B cell (primary cell): ENCODE results near the gene CCL22.

Source experiments
- EZH2 ChIP-seq: IDR thresholded peaks from 2 replicates; pipeline ENCODE4 v1.6.1; 2012; ENCODE audit warnings: borderline replicate concordance, low read depth, mild to moderate bottlenecking, moderate library complexity, low read length; ENCODE audit not compliant: insufficient read depth, poor library complexity, severe bottlenecking
- TF ChIP-seq, protein P1 (sequence below): fragments of 200-600 bp; IDR thresholded peaks from one replicate; pipeline ENCODE4 v1.8.0; 2022; ENCODE audit warnings: antibody characterized with exemption, mild to moderate bottlenecking

DNA sequence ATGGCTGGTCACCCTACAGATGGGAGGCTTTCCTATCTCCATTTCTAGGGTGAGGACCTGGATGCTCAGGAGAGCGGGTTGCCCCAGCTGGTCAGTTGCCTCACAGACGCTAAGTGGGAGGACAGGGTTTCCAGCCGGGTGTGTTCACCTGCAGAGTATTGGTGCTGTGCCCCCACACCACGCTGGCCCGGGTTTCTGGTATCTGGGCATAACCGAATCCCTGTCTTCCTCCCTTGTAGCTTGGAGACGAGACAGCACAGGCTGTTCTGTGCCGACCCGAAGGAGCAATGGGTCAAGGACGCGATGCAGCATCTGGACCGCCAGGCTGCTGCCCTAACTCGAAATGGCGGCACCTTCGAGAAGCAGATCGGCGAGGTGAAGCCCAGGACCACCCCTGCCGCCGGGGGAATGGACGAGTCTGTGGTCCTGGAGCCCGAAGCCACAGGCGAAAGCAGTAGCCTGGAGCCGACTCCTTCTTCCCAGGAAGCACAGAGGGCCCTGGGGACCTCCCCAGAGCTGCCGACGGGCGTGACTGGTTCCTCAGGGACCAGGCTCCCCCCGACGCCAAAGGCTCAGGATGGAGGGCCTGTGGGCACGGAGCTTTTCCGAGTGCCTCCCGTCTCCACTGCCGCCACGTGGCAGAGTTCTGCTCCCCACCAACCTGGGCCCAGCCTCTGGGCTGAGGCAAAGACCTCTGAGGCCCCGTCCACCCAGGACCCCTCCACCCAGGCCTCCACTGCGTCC, 23.4 kb downstream of the CCL22 start:
- TF ChIP-seq, protein P1, sequence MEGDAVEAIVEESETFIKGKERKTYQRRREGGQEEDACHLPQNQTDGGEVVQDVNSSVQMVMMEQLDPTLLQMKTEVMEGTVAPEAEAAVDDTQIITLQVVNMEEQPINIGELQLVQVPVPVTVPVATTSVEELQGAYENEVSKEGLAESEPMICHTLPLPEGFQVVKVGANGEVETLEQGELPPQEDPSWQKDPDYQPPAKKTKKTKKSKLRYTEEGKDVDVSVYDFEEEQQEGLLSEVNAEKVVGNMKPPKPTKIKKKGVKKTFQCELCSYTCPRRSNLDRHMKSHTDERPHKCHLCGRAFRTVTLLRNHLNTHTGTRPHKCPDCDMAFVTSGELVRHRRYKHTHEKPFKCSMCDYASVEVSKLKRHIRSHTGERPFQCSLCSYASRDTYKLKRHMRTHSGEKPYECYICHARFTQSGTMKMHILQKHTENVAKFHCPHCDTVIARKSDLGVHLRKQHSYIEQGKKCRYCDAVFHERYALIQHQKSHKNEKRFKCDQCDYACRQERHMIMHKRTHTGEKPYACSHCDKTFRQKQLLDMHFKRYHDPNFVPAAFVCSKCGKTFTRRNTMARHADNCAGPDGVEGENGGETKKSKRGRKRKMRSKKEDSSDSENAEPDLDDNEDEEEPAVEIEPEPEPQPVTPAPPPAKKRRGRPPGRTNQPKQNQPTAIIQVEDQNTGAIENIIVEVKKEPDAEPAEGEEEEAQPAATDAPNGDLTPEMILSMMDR, result no peak
- TF ChIP-seq EZH2, result no peak
